NCI-H1105 (cell line): ENCODE data around the gene PLEKHN1.
A peak's percentile ranks its signal among the peaks of the same experiment; 100 is the strongest.

Source experiments
- DNase-seq: peaks from one replicate; lab custom pipeline; 2025; lab: John Stamatoyannopoulos, UW

The PLEKHN1 gene

GRCh38 chr1:929712-930632 is 36.3 kb upstream of the PLEKHN1 start:
- DNase-seq = no peak

- no peak for DNase-seq
These were observed 35.6 kb upstream of the PLEKHN1 start for GRCh38 chr1:930633-931138.

- no peak for DNase-seq
These were observed 34.7 kb upstream of the PLEKHN1 start for GRCh38 chr1:931380-932172.

GRCh38 chr1:932173-932510 is 34.1 kb upstream of the PLEKHN1 start:
- DNase-seq = no peak

GRCh38 chr1:932776-933602 is 33.3 kb upstream of the PLEKHN1 start:
- no peak for DNase-seq

GRCh38 chr1:933603-933940 is 32.7 kb upstream of the PLEKHN1 start:
- no peak for DNase-seq

GRCh38 chr1:934991-935750 is 31.1 kb upstream of the PLEKHN1 start:
- no peak for DNase-seq

GRCh38 chr1:935751-936231 is 30.5 kb upstream of the PLEKHN1 start:
- DNase-seq = peak; percentile 60

GRCh38 chr1:936348-937264 is 29.7 kb upstream of the PLEKHN1 start:
- no peak for DNase-seq

GRCh38 chr1:937521-937920 is 28.8 kb upstream of the PLEKHN1 start:
- DNase-seq = no peak

- no peak for DNase-seq
These were observed 28.1 kb upstream of the PLEKHN1 start for GRCh38 chr1:938088-938683.

GRCh38 chr1:938711-939489 is 27.4 kb upstream of the PLEKHN1 start:
- DNase-seq = no peak

- no peak for DNase-seq
These were observed 26.7 kb upstream of the PLEKHN1 start for GRCh38 chr1:939511-940106.

- peak; percentile 64 for DNase-seq
These were observed 25.9 kb upstream of the PLEKHN1 start for GRCh38 chr1:940107-941014.

GRCh38 chr1:941015-941587 is 25.2 kb upstream of the PLEKHN1 start:
- no peak for DNase-seq

- peak; percentile 90 for DNase-seq
These were observed 24.5 kb upstream of the PLEKHN1 start for GRCh38 chr1:941588-942383.
